NCI-H146 treated with DMSO at 0.1 percent for 48 hours (cell line): ENCODE measurements around the gene SPEM2.

Experiments used
- DNase-seq: peaks from one replicate; lab custom pipeline; 2025; ENCODE audit not compliant: unreplicated experiment; lab: John Stamatoyannopoulos, UW

SPEM2 gene

GRCh38 chr17:7403977-7404736, 21.3 kb upstream of the SPEM2 start, which contains the start of gene TMEM256:
Gene TMEM256, minus strand, starts transcription at chr17:7404097. Its CDS starts 13 bp downstream, at chr17:7404084.
- peak; percentile 99 for DNase-seq

- DNase-seq, result no peak
Observed at GRCh38 chr17:7404737-7405349, 20.6 kb upstream of the SPEM2 start.

- DNase-seq, result no peak
Observed at GRCh38 chr17:7405350-7406234, 19.8 kb upstream of the SPEM2 start.

- DNase-seq, result peak; percentile 17
Observed at GRCh38 chr17:7406235-7406825, 19.1 kb upstream of the SPEM2 start.

GRCh38 chr17:7407082-7407481, 18.3 kb upstream of the SPEM2 start:
- DNase-seq, result no peak

- no peak for DNase-seq
Observed at GRCh38 chr17:7407485-7408251, 17.7 kb upstream of the SPEM2 start, which contains the start of gene NLGN2. Gene NLGN2, plus strand, starts transcription at chr17:7407845. Its CDS starts 411 bp downstream, at chr17:7408256.

GRCh38 chr17:7408252-7408727, 17.1 kb upstream of the SPEM2 start:
- no peak for DNase-seq

- DNase-seq, result no peak
Observed at GRCh38 chr17:7408863-7409262, 16.6 kb upstream of the SPEM2 start.

GRCh38 chr17:7409716-7410115, 15.7 kb upstream of the SPEM2 start:
- no peak for DNase-seq

GRCh38 chr17:7410634-7411426, 14.6 kb upstream of the SPEM2 start:
- no peak for DNase-seq

- no peak for DNase-seq
Observed at GRCh38 chr17:7411427-7411750, 14.0 kb upstream of the SPEM2 start.

GRCh38 chr17:7413346-7413985, 11.9 kb upstream of the SPEM2 start:
- no peak for DNase-seq

- no peak for DNase-seq
Observed at GRCh38 chr17:7414837-7415236, 10.6 kb upstream of the SPEM2 start.

GRCh38 chr17:7415784-7416183, 9.6 kb upstream of the SPEM2 start:
- no peak for DNase-seq

- DNase-seq, result no peak
Observed at GRCh38 chr17:7416323-7416722, 9.1 kb upstream of the SPEM2 start.

- DNase-seq, result no peak
Observed at GRCh38 chr17:7417056-7417655, 8.3 kb upstream of the SPEM2 start.

- DNase-seq, result no peak
Observed at GRCh38 chr17:7418472-7419152, 6.8 kb upstream of the SPEM2 start.
